ENCODE data around the gene WDR81.

WDR81 gene

DNA sequence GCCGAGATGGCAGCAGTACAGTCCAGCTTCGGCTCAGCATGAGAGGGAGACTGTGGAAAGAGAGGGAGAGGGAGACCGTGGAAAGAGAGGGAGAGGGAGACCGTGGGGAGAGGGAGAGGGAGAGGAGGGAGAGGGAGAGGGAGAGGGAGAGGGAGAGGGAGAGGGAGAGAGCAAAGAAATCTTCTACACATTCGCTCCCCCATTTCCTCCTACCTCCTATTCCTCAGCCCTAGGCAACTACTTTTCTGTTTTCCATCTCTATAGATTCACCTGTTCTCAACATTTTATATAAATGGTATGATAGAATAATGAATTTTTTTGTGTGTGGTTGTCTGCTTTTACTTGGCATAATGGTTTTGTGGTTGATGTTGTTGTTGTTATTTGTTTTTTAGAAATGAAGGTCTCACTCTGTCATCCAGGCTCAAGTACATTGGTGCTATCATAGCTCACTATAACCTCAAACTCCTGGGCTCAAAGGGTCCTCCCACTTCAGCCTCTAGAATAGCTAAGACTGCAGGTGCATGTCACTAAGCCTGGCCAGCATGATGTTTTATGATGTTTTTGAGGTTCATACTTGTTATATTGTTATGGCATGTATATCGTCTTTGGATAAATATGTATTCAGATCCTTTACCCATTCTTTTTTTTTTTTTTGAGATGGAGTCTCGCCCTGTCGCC lies 33.8 kb upstream of the WDR81 start:
- Histone ChIP-seq H3K9ac (ENCODE audit: low read depth, low read length, poor library complexity, severe bottlenecking) (no peak overlapping the region), H3K9me3 (ENCODE audit: insufficient read depth, low read depth, low read length) (no peaks in the 10 kb centered on the region), H3K9me2 (replicated peaks; ENCODE audit: low read depth, low read length) (no peaks in the 10 kb centered on the region), H3K27me3 (ENCODE audit: insufficient read depth, low read length, poor library complexity, severe bottlenecking) (no peaks in the 10 kb centered on the region), H3K36me3 (ENCODE audit: insufficient read depth, low read length) (no peaks in the 10 kb centered on the region), H3K4me2 (ENCODE audit: low read depth, low read length, poor library complexity, severe bottlenecking) (no peak overlapping the region), H4K20me1 (ENCODE audit: insufficient read depth, low read length, poor library complexity, severe bottlenecking) (no peaks in the 10 kb centered on the region), H3K4me3 (ENCODE audit: low read length, poor library complexity, severe bottlenecking) (no peak overlapping the region), H3K4me1 (ENCODE audit: insufficient read depth, low read length, poor library complexity, severe bottlenecking) (no peaks in the 10 kb centered on the region), H3K79me2 (ENCODE audit: insufficient read depth, low read length) (no peaks in the 10 kb centered on the region), H3F3A (ENCODE audit: low read depth) (no peaks in the 10 kb centered on the region), H2AFZ (ENCODE audit: low read length) (no peak overlapping the region)
- TF ChIP-seq EZH2phosphoT487 (IDR thresholded peaks at IDR 0.05; ENCODE audit: borderline replicate concordance), result no peak
- TF ChIP-seq, protein P1, sequence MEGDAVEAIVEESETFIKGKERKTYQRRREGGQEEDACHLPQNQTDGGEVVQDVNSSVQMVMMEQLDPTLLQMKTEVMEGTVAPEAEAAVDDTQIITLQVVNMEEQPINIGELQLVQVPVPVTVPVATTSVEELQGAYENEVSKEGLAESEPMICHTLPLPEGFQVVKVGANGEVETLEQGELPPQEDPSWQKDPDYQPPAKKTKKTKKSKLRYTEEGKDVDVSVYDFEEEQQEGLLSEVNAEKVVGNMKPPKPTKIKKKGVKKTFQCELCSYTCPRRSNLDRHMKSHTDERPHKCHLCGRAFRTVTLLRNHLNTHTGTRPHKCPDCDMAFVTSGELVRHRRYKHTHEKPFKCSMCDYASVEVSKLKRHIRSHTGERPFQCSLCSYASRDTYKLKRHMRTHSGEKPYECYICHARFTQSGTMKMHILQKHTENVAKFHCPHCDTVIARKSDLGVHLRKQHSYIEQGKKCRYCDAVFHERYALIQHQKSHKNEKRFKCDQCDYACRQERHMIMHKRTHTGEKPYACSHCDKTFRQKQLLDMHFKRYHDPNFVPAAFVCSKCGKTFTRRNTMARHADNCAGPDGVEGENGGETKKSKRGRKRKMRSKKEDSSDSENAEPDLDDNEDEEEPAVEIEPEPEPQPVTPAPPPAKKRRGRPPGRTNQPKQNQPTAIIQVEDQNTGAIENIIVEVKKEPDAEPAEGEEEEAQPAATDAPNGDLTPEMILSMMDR (conservative IDR thresholded peaks at IDR 0.05; ENCODE audit: low read length), result no peak

DNA sequence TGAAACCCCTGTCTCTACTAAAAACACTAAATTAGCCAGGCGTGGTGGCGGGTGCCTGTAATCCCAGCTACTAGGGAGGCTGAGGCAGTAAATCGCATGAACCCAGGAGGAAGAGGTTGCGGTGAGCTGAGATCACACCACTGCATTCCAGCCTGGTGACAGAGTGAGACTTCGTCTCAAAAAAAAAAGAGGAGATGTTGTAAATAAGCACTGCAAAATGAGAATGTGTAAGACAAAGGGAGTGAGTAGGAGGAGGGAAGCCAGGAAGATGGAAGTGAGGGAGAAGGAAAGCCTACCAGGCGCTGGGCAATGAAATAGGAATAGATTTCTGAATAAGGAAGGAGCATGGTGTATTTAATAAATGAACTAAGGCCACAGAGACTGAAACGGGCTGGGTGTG lies 31.2 kb upstream of the WDR81 start:
- H3K36me3 ChIP-seq (ENCODE audit: insufficient read depth, low read length), result no peaks in the 10 kb centered on the region
- H3K4me1 ChIP-seq (ENCODE audit: insufficient read depth, low read length, poor library complexity, severe bottlenecking), result no peaks in the 10 kb centered on the region
- H3K79me2 ChIP-seq (ENCODE audit: insufficient read depth, low read length), result no peaks in the 10 kb centered on the region

DNA sequence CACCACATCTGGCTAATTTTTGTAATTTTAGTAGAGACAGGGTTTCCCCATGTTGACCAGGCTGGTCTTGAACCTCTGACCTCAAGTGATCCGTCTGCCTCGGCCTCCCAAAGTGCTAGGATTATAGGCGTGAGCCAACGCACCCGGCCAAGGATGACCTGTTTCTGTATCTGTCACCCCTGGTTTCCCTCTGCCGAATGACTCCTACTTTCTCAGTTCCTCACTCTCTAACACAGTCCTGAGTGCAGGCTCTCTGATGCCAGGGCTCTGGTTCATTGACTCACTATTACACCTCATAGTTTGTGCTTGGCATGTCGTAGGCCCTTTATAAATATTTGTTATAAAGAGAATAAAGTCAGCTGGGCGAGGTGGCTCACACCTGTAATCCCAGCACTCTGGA lies 29.1 kb upstream of the WDR81 start:
- Histone ChIP-seq H2AFZ (ENCODE audit: low read length) (no peak overlapping the region), H3K79me2 (ENCODE audit: insufficient read depth, low read length) (no peaks in the 10 kb centered on the region), H3K4me3 (ENCODE audit: low read length, poor library complexity, severe bottlenecking) (no peak overlapping the region), H3K36me3 (ENCODE audit: insufficient read depth, low read length) (no peaks in the 10 kb centered on the region), H3K9me3 (ENCODE audit: insufficient read depth, low read depth, low read length) (no peaks in the 10 kb centered on the region), H4K20me1 (ENCODE audit: insufficient read depth, low read length, poor library complexity, severe bottlenecking) (no peaks in the 10 kb centered on the region), H3K4me1 (ENCODE audit: insufficient read depth, low read length, poor library complexity, severe bottlenecking) (no peaks in the 10 kb centered on the region), H3K9ac (ENCODE audit: low read depth, low read length, poor library complexity, severe bottlenecking) (no peak overlapping the region), H3K9me2 (replicated peaks; ENCODE audit: low read depth, low read length) (no peaks in the 10 kb centered on the region), H3K4me2 (ENCODE audit: low read depth, low read length, poor library complexity, severe bottlenecking) (no peak overlapping the region), H3K27me3 (ENCODE audit: insufficient read depth, low read length, poor library complexity, severe bottlenecking) (no peaks in the 10 kb centered on the region), H3F3A (ENCODE audit: low read depth) (no peaks in the 10 kb centered on the region)
- TF ChIP-seq, protein P1 (conservative IDR thresholded peaks at IDR 0.05; ENCODE audit: low read length), result no peak
- TF ChIP-seq EZH2phosphoT487 (IDR thresholded peaks at IDR 0.05; ENCODE audit: borderline replicate concordance), result no peak

More for the DNA sequence above, 31.2 kb upstream of the WDR81 start:
- Histone ChIP-seq H3K4me3 (ENCODE audit: low read length, poor library complexity, severe bottlenecking) (no peak overlapping the region), H3K27me3 (ENCODE audit: insufficient read depth, low read length, poor library complexity, severe bottlenecking) (no peaks in the 10 kb centered on the region), H3K4me2 (ENCODE audit: low read depth, low read length, poor library complexity, severe bottlenecking) (no peak overlapping the region), H3K9me3 (ENCODE audit: insufficient read depth, low read depth, low read length) (no peaks in the 10 kb centered on the region), H2AFZ (ENCODE audit: low read length) (no peak overlapping the region), H3K9ac (ENCODE audit: low read depth, low read length, poor library complexity, severe bottlenecking) (no peak overlapping the region), H3K9me2 (replicated peaks; ENCODE audit: low read depth, low read length) (no peaks in the 10 kb centered on the region), H3F3A (ENCODE audit: low read depth) (no peaks in the 10 kb centered on the region), H4K20me1 (ENCODE audit: insufficient read depth, low read length, poor library complexity, severe bottlenecking) (no peaks in the 10 kb centered on the region)
- TF ChIP-seq EZH2phosphoT487 (IDR thresholded peaks at IDR 0.05; ENCODE audit: borderline replicate concordance), result no peak
- TF ChIP-seq, protein P1 (conservative IDR thresholded peaks at IDR 0.05; ENCODE audit: low read length), result no peak
